ENCODE data around the gene ZFYVE28.
A peak's percentile ranks its signal among the peaks of the same experiment; 100 is the strongest.

The ZFYVE28 gene

DNA sequence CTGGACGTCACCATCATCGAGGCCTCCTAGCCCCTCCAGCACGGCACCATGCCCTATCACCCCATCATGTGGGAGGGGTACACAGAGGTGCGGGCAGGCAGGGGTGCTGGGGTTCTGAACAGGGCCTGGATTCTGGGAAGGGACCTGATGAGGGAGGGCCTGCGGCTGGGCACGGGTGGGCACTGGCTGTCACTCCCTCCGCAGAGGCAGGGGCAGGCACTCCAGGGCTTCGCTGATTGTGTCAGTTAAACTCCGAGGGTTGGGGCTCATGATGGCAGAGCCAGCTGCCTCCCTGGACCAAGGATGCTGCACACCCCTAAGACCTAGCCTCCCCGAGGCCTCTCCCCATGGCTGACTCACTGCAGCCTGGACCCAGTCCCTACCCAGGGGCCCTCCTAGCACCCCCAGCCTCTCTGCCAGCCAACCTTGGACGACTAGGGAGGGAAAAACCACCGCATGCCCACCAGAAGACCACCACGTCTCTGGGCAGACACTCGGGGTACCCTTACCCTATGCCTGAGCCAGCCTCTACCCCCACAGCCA lies 45.9 kb downstream of the ZFYVE28 start:
- H3K4me3 Mint-ChIP-seq: no peak overlapping the region
- no peak for ATAC-seq (replicated peaks)

DNA sequence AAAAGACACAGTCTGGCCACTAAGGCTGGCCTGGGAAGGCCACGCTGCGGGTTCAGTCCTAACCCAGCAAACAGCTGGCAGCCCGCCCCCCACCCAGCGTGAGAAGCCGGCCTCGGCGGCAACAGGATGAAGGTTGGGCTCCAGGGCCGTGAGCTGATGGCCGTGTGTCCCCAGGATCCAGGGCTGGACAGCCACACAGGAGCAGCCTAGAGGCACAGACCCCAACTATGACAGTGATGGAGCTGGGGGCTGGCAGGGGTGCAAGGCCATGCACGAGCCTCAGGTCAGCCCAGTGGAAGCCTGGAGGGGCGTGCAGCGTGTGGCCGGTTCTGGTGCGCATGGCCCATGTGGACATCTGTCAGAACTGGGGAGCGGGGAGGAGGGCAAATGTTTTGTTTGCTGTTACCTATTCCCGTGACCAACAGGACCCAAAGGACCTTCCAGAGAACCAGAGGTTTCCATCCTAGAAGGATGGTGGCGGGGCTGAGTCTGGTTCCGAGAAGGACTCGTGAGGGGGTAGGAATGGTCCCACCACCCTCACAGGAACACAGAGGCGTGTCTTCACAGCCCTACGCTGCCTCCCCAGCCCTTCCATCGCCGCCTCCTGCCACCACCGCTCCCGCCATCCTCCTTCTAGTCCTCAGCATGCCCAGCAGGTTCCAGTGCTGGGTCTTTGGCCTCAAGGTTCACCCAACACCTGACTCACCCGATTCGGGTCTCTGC lies 46.5 kb downstream of the ZFYVE28 start:
- no peaks in the 10 kb centered on the region for H3K4me1 Mint-ChIP-seq
- peaks cover 8 to 10% of the 10 kb centered on the region in 2 donors for H3K9me3 Mint-ChIP-seq
- DNase-seq (no peak), ATAC-seq (replicated peaks) (no peak)
- H3K36me3 Mint-ChIP-seq: peaks cover 3 to 7% of the 10 kb centered on the region in 2 donors
- no peak overlapping the region for H3K27ac Mint-ChIP-seq
- peaks cover 4 to 24% of the 10 kb centered on the region in 2 donors for H3K27me3 Mint-ChIP-seq
- no peak overlapping the region for H3K4me3 Mint-ChIP-seq

More for the DNA sequence above, 45.9 kb downstream of the ZFYVE28 start:
- peaks cover 8 to 10% of the 10 kb centered on the region in 2 donors for H3K9me3 Mint-ChIP-seq
- H3K4me1 Mint-ChIP-seq: no peaks in the 10 kb centered on the region
- peaks cover 8 to 28% of the 10 kb centered on the region in 2 donors for H3K27me3 Mint-ChIP-seq
- peaks cover 3 to 7% of the 10 kb centered on the region in 2 donors for H3K36me3 Mint-ChIP-seq
- H3K27ac Mint-ChIP-seq: no peak overlapping the region
- no peak for DNase-seq

DNA sequence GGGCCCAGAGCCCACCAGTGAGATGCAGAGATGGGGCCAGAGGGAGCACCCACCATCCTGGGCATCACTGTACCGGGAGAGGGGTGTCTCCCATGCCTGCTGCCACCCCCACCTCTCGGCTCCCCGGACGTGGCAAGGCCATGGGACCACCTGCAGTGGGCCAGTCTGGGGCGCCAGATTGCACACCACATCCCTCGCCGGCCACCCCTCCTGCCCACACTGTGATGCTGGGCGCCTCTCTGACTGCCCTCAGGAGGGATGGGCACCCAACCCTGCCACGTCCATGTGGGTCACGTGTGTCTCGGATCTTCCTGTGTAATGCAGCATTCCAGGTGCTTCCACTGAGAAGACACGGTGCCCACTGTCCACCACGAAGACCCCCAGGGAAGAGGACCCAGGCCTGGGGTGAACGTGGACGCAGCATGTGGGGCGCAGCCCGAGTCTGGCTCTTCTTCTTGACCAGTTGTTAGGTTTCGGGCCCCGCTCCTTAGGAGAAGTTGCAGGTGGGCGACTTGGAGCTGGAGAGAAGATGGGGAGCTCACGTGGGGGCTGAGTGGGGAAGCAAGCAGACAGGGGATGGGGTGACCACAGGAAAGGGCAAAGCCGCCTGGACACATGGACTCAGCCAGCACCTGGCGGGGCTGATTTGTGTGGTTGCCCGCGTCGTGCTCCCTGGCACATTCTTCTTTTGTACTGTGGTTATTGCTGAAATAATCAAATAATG lies 47.7 kb downstream of the ZFYVE28 start:
- Mint-ChIP-seq H3K27ac (no peak overlapping the region), H3K4me3 (no peak overlapping the region), H3K4me1 (no peaks in the 10 kb centered on the region), H3K27me3 (peaks cover 4 to 24% of the 10 kb centered on the region in 2 donors), H3K9me3 (peaks cover 8 to 10% of the 10 kb centered on the region in 2 donors), H3K36me3 (peaks cover 3 to 7% of the 10 kb centered on the region in 2 donors)
- ATAC-seq (replicated peaks) (no peak), DNase-seq (no peak)

DNA sequence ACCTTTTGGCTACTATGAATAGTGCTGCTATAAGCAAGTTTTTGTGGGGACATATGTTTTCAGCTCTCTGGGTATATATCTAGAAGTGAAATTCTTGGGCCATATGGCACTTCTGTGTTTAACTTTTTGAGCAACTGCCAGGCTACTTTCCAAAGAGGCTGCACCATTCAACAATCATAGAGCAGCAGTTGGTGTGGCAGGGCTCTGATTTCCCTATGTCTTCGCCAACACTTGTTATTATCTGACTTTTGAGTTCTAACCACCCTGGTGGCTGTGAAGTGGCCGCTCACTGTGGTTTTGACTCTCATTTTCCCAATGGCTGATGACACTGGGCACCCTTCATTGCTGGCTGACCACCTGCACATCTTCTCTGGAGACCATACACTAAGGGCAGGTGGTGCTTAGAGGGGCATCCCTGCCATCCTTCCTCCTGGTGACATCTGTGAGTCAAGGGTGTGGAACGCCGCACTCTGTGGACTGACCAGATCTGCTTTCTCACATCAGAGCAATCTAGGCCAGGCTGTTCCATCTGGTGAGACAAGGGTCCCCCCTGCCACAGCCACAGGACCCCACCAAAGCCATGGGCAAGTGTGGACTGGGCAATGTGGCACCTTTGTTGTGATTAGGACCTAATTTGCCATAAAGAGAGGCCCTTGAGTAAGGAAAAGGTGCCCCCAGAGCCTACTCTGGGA lies 49.6 kb downstream of the ZFYVE28 start:
- no peak overlapping the region for H3K4me3 Mint-ChIP-seq
- DNase-seq: no peak
- peaks cover 2 to 6% of the 10 kb centered on the region in 2 donors for H3K36me3 Mint-ChIP-seq
- peaks cover 7 to 9% of the 10 kb centered on the region in 2 donors for H3K9me3 Mint-ChIP-seq
- H3K4me1 Mint-ChIP-seq: no peaks in the 10 kb centered on the region
- ATAC-seq (replicated peaks): no peak
- no peak overlapping the region for H3K27ac Mint-ChIP-seq
- peaks cover 3 to 29% of the 10 kb centered on the region in 2 donors for H3K27me3 Mint-ChIP-seq

DNA sequence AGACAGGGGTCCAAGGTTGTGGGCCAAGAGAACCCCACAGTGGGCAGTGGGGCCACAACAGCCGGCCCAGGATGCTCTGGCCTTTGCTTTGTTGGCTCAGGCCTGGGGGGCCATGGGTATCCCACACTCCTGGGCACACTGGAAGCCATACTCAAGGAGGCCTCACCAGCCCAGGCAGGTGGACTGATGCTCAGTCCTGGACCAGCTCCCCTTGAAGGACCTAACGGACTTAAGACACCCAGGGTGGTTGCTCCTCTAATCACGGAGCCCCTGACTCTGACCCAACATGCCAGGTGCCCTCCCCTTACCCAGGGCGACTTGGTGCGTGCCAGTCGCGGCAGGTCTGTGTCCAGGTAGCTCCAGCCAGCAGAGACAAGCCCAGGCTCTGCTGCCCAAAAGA lies 50.8 kb downstream of the ZFYVE28 start:
- ATAC-seq (replicated peaks) (no peak), DNase-seq (no peak)
- Mint-ChIP-seq H3K27ac (no peak overlapping the region), H3K36me3 (peaks cover 0 to 3% of the 10 kb centered on the region in 2 donors), H3K4me3 (no peak overlapping the region), H3K4me1 (no peaks in the 10 kb centered on the region), H3K9me3 (peaks cover 5 to 6% of the 10 kb centered on the region in 2 donors), H3K27me3 (peaks cover 0 to 25% of the 10 kb centered on the region in 2 donors)

DNA sequence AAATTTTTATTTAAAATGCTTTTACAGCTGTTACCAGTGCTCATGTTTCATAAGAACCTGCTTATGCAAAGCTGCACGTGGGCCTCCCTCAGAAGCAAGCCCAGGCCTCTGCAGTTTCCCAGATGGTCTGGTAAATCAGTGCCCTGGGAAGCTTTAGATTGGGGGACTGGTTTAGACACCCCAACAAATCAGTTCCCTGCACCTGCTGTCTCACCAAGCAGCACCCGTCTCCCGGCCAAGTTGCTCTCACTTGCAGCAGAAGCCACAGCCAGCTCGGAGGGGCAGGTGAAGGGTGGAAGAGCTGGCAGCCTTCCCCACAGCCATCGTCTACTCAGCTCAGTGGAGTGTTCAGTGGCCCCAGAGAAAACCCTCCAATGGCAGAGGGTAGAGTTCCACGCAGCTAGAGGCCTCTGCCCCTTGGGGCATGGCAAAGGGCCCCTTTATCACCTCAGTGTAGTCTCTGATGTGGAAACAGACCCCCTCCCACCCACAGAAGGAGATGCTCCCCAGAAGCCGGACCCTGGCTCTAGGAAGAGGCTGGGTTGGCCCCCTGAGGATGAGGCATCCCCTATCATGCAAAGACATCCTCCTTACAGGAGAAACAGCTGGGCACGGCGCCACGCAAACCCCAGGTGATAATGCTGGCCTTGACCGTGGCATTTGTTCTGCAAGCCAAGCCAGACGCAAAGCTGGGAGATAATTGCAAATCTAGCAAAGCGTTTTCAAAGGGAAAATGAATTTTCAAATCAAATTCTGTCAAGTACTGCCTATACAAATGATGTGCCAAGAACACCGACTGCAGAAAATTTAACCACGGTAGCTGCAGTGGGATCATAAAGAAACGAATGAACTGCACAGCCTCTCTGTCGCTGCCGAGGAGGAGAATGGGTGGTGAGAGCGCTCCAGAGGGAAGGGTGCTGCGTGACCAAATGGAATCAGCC lies 51.9 kb downstream of the ZFYVE28 start:
- ATAC-seq (replicated peaks) (no peak), DNase-seq (no peak)
- Mint-ChIP-seq H3K27me3 (peaks cover 0 to 29% of the 10 kb centered on the region in 2 donors), H3K36me3 (peaks cover 0 to 3% of the 10 kb centered on the region in 2 donors), H3K4me3 (no peak overlapping the region), H3K9me3 (peaks cover 5 to 6% of the 10 kb centered on the region in 2 donors), H3K27ac (no peak overlapping the region), H3K4me1 (no peaks in the 10 kb centered on the region)

DNA sequence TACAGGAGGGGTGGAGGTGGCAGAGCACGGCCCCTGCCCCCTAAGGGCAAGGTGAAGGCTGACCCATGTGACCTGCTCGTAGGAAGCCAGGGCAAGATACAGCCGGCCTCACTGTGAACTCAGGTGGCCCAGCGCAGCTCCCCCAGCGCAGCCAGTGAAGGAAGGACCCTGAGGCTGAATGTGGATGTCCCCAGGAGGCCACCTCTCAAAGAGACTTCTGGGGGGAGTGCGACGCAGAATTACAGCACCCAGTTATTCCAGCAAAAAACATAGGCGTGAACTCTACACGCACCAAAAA lies 52.6 kb downstream of the ZFYVE28 start:
- Mint-ChIP-seq H3K27me3 (peaks cover 0 to 24% of the 10 kb centered on the region in 2 donors), H3K36me3 (peaks cover 0 to 3% of the 10 kb centered on the region in 2 donors), H3K9me3 (peaks cover 5 to 6% of the 10 kb centered on the region in 2 donors), H3K4me3 (no peak overlapping the region), H3K27ac (no peak overlapping the region), H3K4me1 (no peaks in the 10 kb centered on the region)
- DNase-seq (no peak), ATAC-seq (replicated peaks) (no peak)

DNA sequence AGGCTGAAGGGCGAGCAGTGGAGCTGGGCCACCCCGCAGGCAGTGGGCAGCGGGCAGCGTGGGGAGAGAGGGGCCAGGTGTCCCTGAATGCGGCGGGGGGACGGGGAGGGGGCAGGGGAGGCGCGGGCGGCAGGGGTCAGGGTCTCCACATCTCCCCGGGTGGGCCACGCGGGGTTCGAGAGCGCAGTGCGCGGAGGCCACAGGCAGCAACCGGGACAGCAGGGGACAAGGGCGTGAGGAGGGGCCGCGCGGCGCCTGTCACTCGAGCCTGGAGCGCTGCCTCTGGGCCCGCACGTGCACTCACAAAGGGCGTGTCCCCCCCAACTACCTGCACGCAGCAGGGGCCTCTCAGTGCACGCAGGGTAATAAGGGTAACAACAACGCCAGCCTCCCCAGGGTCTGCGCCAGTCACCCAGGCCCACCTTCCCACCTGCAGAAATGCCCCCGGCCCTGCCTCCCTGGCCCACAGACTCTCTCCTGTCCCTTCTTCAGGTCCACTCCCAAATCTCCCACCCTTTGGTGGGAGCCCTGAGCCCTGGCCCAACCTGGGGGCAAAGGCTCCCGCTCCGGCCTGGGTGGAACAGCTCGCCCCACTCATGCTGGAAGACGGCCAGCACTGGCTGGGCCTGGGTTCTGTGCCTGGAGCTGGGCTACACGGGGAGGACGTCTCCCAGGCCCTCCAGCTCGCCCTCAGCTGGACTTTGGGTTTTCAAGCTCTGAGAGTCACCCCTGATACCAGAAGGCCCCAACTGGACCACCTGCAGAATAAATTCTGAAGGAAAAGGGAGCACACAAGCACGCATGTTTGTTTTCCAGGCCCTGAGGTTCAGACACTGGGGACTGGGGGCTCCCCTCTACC lies 53.2 kb downstream of the ZFYVE28 start:
- H3K4me3 Mint-ChIP-seq: peak overlapping the region; percentile 66 to 73
- no peak for DNase-seq
- H3K36me3 Mint-ChIP-seq: peaks cover 0 to 3% of the 10 kb centered on the region in 2 donors
- peak; percentile 23 to 25 for ATAC-seq (replicated peaks)
- H3K27me3 Mint-ChIP-seq: peaks cover 0 to 19% of the 10 kb centered on the region in 2 donors
- peaks cover 5 to 6% of the 10 kb centered on the region in 2 donors for H3K9me3 Mint-ChIP-seq
- H3K4me1 Mint-ChIP-seq: no peaks in the 10 kb centered on the region
- no peak overlapping the region for H3K27ac Mint-ChIP-seq

DNA sequence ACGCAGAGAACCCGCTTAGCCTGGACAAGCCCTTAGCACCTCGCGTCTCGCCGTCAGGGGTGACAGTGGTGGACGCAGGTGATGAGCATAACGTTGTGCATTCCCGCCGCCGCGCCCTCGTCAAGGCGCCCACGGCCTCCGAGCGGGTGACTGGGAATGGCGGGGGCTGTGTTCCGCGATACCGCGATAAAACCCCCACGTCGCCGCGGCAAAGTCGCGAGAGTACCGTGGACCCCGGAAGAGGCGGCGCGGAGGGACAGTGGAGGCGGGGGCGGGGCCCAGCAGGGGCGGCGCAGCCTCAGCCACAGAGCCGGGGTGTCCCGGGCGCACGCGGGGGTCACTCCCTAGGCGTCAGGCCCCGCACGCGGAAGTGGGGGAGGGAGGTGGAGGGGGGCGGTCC lies 53.8 kb downstream of the ZFYVE28 start:
- Mint-ChIP-seq H3K27me3 (peaks cover 0 to 19% of the 10 kb centered on the region in 2 donors), H3K27ac (peak overlapping the region; percentile 65), H3K4me3 (peak overlapping the region; percentile 55 to 73), H3K4me1 (no peaks in the 10 kb centered on the region), H3K36me3 (peaks cover 0 to 3% of the 10 kb centered on the region in 2 donors), H3K9me3 (peaks cover 5 to 6% of the 10 kb centered on the region in 2 donors)
- DNase-seq: peak; percentile 33
- peak; percentile 77 to 81 for ATAC-seq (replicated peaks)

DNA sequence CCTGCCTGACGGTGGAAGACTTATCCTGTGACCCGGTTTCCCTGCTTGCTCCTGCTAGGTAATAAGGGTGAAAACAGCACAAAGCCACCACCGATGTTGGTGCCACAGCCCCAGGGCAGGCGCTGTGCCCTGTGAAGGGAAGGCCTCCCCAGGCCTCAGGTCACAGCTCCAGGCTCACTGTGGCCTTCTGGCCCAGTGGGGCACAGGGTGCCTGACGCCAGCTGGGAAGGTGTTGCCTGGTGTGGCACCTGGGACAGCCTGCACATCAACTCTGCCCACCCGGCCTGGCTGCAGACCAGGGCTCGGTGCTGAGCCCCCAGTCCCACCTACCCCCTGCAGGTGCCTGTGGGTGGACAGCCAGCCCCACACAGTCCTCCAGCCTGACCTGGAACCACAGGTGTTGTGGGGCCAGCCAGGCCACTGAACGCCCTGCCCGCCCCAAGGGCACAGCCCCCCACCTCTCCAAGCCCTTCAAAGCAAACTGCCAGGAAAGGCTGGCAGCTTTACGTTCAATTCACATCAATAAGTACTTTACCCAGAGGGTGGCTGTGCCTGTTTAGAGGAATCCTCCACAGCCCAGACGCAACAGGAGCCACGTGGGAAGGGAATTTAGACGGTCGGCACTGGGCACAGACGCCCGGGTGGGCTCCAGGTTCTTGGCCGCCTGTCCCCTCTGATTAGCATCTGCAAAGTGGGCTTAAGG lies 54.3 kb downstream of the ZFYVE28 start:
- peaks cover 0 to 19% of the 10 kb centered on the region in 2 donors for H3K27me3 Mint-ChIP-seq
- peak overlapping the region; percentile 65 for H3K27ac Mint-ChIP-seq
- DNase-seq (no peak), ATAC-seq (replicated peaks) (no peak)
- H3K36me3 Mint-ChIP-seq: peaks cover 0 to 3% of the 10 kb centered on the region in 2 donors
- H3K4me3 Mint-ChIP-seq: peak overlapping the region; percentile 55 to 73
- H3K4me1 Mint-ChIP-seq: no peaks in the 10 kb centered on the region
- peaks cover 3% of the 10 kb centered on the region in 2 donors for H3K9me3 Mint-ChIP-seq

DNA sequence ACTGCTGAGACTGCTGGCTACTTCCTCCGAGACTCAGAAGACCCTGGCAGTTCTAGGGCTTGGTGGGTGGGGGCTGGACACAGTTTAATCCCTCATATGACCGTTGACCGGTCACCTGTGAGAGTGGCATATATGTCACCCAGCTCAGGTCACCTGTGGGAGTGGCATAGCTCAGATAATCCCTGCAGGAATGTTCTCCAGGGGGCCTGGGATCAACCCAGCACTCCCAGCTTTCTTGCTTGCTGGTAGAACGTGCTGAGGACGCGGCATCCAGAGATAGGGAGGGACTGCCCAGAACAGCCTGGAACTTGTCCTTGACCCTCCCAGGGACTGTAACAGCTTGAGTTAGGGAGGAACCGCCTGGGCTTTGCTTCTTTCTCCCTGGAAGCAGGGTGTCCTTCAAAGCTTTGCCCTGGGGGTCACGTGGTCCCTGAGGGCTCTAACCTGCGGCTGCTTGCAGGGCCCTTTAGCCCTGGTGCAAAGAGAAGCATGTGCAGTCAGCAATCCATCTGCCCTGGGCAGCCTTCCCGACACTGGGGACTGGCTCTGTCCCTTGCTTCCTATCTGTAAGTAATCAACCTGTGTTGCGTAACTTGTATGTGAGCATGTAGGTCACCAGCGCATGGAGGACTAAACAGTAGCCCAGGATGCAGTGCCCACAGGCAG lies 55.3 kb downstream of the ZFYVE28 start:
- peak overlapping the region; percentile 11 for H3K27ac Mint-ChIP-seq
- no peak for ATAC-seq (replicated peaks)
- H3K36me3 Mint-ChIP-seq: no peaks in the 10 kb centered on the region
- peaks cover 0 to 19% of the 10 kb centered on the region in 2 donors for H3K27me3 Mint-ChIP-seq
- no peaks in the 10 kb centered on the region for H3K9me3 Mint-ChIP-seq
- H3K4me1 Mint-ChIP-seq: no peaks in the 10 kb centered on the region
- H3K4me3 Mint-ChIP-seq: no peak overlapping the region
- DNase-seq: no peak
